ENCODE results near the gene INTS6. TPM values are rescaled to one million over a fixed set of nuclear protein-coding genes. Genes with fewer than 3 reads are reported as not detected.

Gene INTS6
- total RNA-seq, 1 donor from 2014 or later = 44.7 TPM

DNA sequence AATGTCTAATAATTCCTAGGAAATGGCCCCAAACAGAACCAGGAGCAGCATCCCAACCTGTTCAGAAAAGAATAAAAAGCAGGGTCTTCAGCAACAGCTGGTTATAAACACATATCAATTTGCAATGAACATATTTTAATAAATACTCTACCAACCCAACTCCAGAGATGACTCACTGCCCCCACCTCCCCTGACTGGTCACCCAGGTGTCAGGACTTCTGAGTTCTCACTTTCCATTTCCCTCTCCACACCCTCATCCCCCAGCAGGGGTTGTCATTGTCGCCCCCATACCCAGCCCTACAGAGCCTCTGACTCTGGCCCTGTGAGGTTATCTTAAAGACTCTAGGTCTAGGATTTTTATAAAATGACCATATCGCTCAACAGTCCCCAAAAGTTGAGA, 106.4 kb downstream of the INTS6 start:
- TF ChIP-seq, protein P1, sequence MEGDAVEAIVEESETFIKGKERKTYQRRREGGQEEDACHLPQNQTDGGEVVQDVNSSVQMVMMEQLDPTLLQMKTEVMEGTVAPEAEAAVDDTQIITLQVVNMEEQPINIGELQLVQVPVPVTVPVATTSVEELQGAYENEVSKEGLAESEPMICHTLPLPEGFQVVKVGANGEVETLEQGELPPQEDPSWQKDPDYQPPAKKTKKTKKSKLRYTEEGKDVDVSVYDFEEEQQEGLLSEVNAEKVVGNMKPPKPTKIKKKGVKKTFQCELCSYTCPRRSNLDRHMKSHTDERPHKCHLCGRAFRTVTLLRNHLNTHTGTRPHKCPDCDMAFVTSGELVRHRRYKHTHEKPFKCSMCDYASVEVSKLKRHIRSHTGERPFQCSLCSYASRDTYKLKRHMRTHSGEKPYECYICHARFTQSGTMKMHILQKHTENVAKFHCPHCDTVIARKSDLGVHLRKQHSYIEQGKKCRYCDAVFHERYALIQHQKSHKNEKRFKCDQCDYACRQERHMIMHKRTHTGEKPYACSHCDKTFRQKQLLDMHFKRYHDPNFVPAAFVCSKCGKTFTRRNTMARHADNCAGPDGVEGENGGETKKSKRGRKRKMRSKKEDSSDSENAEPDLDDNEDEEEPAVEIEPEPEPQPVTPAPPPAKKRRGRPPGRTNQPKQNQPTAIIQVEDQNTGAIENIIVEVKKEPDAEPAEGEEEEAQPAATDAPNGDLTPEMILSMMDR (conservative IDR thresholded peaks at IDR 0.05) = no peak
- no peak overlapping the region for H3K27ac Mint-ChIP-seq

DNA sequence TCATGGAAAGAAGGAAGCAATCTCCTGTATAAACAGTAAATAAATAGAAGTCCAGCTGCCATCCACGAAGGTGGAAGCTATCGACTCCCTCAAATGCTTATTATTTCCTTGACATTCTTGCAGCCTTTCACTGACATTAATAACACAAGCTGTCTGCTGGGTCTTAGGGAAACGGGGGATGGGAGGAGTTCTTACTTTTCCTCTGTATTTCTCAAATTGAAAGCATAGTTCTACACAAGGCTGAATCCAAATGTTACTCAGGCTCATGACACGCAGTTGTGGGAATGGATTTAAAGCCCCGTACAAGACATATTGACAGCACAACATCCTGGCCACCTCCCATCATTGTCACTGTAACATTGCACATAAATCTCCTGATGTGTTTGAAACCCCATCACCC, 109.4 kb downstream of the INTS6 start:
- no peak for DNase-seq (ENCODE audit: extremely low spot score, unreplicated experiment)
- Mint-ChIP-seq H3K27me3 (no peaks in the 10 kb centered on the region), H3K9me3 (no peaks in the 10 kb centered on the region), H3K4me3 (no peak overlapping the region), H3K27ac (no peak overlapping the region), H3K36me3 (no peaks in the 10 kb centered on the region), H3K4me1 (ENCODE audit: unreplicated experiment) (peaks cover 7% of the 10 kb centered on the region)
- TF ChIP-seq, protein P1 (conservative IDR thresholded peaks at IDR 0.05) = no peak

More for the DNA sequence above, 106.4 kb downstream of the INTS6 start:
- H3K4me3 Mint-ChIP-seq = no peak overlapping the region
- DNase-seq (ENCODE audit: extremely low spot score, unreplicated experiment) = no peak
- H3K36me3 Mint-ChIP-seq = no peaks in the 10 kb centered on the region
- H3K4me1 Mint-ChIP-seq (ENCODE audit: unreplicated experiment) = peaks cover 7% of the 10 kb centered on the region
- H3K9me3 Mint-ChIP-seq = no peaks in the 10 kb centered on the region
- H3K27me3 Mint-ChIP-seq = no peaks in the 10 kb centered on the region

DNA sequence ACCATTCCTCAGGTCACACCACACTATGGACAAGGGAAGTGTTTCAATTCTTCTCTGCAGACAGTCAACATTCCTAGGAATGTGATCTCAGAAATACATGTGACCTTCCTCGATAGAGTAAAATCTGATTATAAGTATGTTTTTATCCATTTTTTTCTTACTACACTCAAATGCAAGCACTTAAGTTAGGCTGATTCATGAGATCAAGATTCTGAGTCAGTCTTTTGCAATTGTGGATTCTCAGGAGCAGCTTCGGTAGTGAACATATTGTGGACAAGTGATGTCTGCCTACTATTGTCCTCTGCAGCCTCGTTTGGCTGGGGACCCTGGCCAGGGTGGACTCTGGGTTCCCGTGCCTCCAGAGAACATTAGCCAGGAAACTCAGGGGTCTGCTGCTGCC, 110.1 kb downstream of the INTS6 start:
- H3K27me3 Mint-ChIP-seq = no peaks in the 10 kb centered on the region
- H3K9me3 Mint-ChIP-seq = no peaks in the 10 kb centered on the region
- no peaks in the 10 kb centered on the region for H3K36me3 Mint-ChIP-seq
- H3K27ac Mint-ChIP-seq = no peak overlapping the region
- TF ChIP-seq, protein P1 (conservative IDR thresholded peaks at IDR 0.05) = no peak
- peaks cover 7% of the 10 kb centered on the region for H3K4me1 Mint-ChIP-seq (ENCODE audit: unreplicated experiment)
- H3K4me3 Mint-ChIP-seq = no peak overlapping the region
- no peak for DNase-seq (ENCODE audit: extremely low spot score, unreplicated experiment)

DNA sequence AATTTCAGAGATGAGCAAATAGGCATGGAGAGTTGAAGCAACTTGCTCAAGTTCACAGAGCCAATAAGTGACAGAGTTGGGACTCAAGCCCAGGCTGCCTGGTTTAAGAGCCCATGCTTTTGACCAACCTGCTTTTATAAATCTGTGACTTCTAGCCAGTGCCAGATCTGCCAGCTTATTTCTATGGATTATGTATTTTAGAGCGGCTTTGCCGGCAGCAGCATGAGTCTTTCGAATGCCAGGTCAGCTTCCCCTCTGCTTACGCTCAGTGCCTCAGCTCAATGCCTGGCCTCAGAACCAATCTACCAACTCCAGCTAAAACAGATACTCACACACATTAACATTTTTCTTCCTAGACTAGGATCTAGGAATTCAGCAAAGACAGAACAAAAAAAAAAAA, 111.0 kb downstream of the INTS6 start:
- Mint-ChIP-seq H3K36me3 (no peaks in the 10 kb centered on the region), H3K27ac (no peak overlapping the region), H3K4me1 (ENCODE audit: unreplicated experiment) (peaks cover 7% of the 10 kb centered on the region), H3K27me3 (no peaks in the 10 kb centered on the region), H3K4me3 (no peak overlapping the region), H3K9me3 (no peaks in the 10 kb centered on the region)
- DNase-seq (ENCODE audit: extremely low spot score, unreplicated experiment) = no peak
- TF ChIP-seq, protein P1 (conservative IDR thresholded peaks at IDR 0.05) = no peak

GRCh38 chr13:51341232-51341631, 111.6 kb downstream of the INTS6 start:
- H3K27me3 Mint-ChIP-seq = no peaks in the 10 kb centered on the region
- H3K9me3 Mint-ChIP-seq = no peaks in the 10 kb centered on the region
- H3K4me1 Mint-ChIP-seq (ENCODE audit: unreplicated experiment) = peaks cover 7% of the 10 kb centered on the region
- H3K4me3 Mint-ChIP-seq = no peak overlapping the region
- DNase-seq (ENCODE audit: extremely low spot score, unreplicated experiment) = no peak
- H3K36me3 Mint-ChIP-seq = no peaks in the 10 kb centered on the region
- TF ChIP-seq, protein P1 (conservative IDR thresholded peaks at IDR 0.05) = no peak
- H3K27ac Mint-ChIP-seq = no peak overlapping the region

All from type B pancreatic cell (in vitro differentiated cells).